ENCODE data around the gene NDST4.

- no peak for TF ChIP-seq CTCF (IDR thresholded peaks at IDR 0.05)
- TF ChIP-seq EZH2 (IDR thresholded peaks at IDR 0.05): no peak
Observed at GRCh38 chr4:115101675-115102074, 11.7 kb downstream of the NDST4 start.
